ENCODE measurements around the gene GDA.

DNA sequence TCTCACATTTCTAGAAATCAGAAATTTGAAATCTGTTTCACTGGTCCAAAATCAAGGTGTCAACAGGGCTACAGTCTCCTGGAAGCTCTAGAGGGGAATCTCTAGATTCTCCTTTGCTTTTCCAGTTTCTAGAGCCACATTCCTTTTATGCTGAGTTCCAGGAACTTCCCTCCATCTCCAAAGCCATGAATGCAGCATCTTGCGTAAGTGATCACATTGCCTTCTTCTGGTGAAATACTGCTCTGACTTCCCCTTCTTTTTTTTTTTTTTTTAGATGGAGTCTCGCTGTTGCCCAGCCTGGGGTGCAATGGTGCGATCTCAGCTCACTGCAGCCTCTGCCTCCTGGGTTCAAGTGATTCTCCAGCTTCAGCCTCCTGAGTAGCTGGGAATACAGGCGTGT is 23.8 kb downstream of the GDA start:
- TF ChIP-seq, protein P1, sequence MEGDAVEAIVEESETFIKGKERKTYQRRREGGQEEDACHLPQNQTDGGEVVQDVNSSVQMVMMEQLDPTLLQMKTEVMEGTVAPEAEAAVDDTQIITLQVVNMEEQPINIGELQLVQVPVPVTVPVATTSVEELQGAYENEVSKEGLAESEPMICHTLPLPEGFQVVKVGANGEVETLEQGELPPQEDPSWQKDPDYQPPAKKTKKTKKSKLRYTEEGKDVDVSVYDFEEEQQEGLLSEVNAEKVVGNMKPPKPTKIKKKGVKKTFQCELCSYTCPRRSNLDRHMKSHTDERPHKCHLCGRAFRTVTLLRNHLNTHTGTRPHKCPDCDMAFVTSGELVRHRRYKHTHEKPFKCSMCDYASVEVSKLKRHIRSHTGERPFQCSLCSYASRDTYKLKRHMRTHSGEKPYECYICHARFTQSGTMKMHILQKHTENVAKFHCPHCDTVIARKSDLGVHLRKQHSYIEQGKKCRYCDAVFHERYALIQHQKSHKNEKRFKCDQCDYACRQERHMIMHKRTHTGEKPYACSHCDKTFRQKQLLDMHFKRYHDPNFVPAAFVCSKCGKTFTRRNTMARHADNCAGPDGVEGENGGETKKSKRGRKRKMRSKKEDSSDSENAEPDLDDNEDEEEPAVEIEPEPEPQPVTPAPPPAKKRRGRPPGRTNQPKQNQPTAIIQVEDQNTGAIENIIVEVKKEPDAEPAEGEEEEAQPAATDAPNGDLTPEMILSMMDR (IDR thresholded peaks at IDR 0.05), result no peak
- TF ChIP-seq POLR2A (IDR thresholded peaks at IDR 0.05), result no peak

Data from right lobe of liver (tissue), 4 donors.